ENCODE results near the gene AFF3.
"Not testable (repeated sequence)": the region's sequence is repeated elsewhere in the genome, so short reads cannot be mapped to it uniquely, and the experiment has no call there.

Gene AFF3

DNA sequence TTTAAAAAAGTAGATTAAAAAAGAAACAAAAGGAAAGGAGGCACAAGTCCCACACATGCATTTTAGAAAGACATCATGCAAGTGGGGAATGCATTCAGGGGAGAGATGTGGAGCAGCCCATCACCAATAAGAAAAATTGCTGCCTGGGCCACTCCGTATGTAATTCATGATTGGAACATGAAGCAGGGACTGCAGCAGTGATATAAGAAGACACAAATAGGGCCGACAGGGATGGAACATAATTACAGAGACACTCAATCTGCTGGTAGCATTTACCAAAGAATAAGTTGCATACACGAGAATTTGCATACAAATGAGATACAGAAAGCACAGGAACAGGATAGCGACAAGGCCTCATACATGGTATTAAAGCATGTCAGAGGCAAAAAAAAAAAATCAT lies 6.5 kb upstream of the AFF3 start:
- DNase-seq = no peak

DNA sequence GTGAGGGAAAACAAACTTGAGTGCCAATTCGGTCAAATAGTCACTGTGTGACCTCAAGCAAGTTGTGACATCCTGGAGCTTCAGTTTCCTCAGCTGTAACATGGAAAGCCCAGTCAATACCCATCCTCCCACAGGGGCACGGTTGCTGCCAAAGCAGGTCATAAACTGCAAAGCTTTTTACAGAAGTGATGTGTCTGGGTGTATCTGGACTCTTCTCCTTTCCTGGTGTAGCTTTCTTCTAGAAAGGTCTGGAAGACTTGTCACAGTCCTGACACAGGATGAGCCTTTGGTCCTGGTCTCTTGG lies 4.2 kb upstream of the AFF3 start:
- DNase-seq = no peak

DNA sequence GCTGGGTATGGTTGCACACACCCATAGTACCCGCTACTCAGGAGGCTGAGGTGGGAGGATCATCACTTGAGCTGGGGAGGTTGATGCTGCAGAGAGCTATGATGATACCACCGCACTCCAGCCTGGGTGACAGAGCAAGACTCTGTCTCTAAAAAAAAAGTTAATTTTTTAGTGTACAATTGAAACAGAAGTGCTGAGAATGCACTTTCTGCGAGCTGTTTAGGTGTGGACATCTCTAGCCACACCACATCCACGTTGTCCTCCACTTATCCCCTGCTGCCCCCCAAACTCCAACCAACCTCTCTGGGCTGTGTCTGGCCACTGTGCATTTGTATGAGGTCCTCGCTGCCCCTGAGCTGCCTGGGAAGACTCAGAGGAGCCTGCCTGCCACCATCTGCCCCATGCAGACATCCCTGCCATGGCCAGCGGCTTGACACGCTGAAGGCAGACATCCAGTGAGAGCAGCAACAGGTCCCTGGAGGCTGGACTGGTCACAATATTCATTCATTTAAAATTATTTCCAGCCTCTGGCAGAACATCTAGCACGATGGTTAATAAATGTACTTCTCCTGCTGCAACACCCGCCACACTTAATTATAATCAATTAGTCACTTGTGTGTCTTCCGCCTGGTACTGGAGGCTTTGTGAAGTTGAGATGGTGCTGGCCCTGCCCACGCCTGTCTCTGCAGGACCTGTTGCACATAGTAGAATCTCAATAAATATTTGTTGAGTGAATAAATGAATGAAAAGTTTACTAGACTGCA lies 3.7 kb upstream of the AFF3 start:
- DNase-seq = no peak

DNA sequence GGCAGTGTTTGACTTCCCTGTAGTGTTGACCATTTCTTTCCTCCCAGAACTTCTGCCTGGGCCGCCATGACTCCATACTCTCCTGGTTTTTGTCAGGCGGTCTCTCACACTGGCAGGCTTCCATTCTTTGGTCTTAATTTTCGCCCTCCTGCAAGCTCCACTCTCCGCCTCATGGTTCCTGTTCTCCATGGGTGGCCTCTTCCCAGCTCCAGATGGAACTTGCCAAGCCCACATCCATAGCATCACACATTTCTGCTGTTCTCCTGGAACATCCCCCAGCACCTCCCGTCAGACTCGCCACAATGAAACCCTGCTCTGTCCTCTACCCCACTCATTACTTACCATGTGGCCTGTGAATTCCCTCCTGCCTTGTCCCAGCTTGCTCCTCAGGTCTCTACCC lies 896 bp upstream of the AFF3 start:
- no peak for DNase-seq

- no peak for DNase-seq
Measured at GRCh38 chr2:100141906-100142305, 484 bp downstream of the AFF3 start.

GRCh38 chr2:100140582-100140981 lies 1.8 kb downstream of the AFF3 start:
- no peak for DNase-seq

- DNase-seq = no peak
Measured at GRCh38 chr2:100137866-100138570, 4.4 kb downstream of the AFF3 start.

- DNase-seq = no peak
Measured at GRCh38 chr2:100137318-100137717, 5.1 kb downstream of the AFF3 start.

DNA sequence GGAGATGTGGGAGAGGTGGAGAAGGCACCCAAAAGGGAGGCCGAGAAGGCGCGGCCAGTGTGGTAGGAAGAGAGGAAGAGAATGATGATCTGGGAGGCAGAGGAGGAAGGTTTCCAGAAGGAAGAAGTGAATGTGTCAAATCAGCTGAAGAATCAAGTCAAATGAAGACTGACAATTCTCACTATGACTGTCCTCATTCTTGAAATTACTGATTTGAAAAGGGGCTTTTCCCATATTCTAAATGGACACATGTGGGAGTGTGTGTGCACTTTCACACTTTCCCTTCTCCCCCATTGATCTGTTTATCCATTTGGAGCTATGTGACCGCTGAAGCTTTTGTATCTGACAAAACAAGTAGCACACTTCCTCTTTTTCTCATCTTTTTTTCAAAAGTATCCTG lies 6.1 kb downstream of the AFF3 start:
- DNase-seq = no peak

DNA sequence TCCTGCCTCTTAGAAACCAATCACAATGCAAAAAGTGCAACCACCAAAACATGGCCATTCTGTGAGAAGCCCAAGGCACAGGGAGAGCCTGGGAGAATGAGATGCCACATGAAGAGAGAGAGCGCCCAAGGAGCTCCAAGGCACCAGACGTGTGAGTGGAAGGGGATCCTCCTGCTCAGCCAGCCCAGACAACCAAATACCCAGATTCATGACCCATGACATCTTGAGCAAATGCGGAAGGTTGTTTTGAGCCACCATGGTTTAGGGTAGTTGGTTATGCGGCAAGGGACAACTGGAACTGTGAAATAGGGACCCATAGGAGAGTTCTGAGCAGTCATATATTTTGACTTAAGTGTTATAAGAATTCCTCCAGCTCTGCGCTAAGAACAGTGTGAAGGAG lies 7.0 kb downstream of the AFF3 start:
- no peak for DNase-seq

- DNase-seq = no peak
Measured at GRCh38 chr2:100130595-100131391, 11.6 kb downstream of the AFF3 start.

- no peak for DNase-seq
Measured at GRCh38 chr2:100126897-100127401, 15.4 kb downstream of the AFF3 start.

GRCh38 chr2:100126201-100126600 lies 16.2 kb downstream of the AFF3 start:
- no peak for DNase-seq

GRCh38 chr2:100125626-100126025 lies 16.8 kb downstream of the AFF3 start:
- no peak for DNase-seq

DNA sequence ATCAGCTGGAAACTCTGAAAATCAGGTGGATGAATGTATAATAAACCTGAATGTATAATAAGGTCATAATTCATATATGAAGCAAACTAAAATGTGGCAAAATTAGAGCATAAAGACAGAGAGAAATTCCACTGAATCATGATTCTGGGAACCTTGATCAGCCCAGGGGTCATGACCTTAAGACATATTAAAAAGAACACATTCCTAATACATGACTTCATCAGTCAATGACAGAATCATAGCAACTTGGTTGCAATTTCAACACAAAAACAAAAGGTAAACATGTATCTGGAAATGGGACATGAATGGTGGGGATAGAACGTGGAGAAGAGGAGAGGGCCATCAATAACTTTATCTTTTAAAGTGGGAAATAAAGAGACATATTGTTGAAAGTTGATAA lies 17.6 kb downstream of the AFF3 start:
- no peak for DNase-seq

DNA sequence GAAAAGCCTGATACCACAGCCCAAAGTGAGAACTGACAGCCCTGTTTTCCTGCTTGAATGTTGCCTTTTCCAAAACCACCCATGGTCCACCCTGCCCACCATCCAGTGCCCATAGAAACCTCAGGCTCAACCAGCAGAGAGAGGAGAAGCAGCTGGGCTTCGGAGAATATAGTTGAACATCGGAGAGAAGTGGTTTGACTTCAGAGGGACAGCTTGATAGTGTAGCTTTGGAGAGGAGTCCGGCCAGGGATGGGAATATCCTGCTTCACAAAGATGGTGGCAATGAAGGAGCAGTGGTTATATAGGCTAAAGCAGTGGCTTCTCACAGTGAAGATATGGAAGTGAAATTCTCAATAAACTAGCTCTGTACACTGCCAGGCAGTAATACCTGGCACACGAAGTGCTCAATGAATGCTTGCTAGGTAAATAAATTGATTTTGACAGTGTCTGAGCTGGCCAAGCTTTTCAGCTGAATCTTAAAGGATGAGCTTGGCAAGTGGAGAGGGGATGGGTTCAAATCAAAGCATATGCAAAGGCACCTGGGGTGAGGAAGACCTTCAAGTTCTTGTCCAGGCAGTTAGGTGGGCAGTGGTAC lies 21.2 kb downstream of the AFF3 start:
- no peak for DNase-seq

DNA sequence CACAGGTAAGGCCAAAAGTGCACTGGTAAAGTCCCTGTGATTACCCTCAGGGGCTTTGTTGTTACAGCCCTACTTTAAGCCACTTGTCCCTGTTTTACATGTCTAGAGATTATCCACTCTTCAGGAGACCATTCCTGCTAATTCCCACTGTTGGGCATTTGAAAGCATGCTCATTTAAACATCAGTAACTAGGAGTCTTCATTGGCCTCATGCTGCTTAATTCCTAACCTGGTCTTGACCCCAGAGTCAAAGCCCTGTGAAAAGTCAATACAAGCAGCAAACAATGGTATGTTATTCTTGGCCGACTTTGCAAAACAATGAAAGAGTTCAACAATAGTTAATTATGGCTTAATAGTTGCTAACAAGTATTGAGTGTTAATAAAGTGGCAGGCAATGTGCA lies 23.2 kb downstream of the AFF3 start:
- no peak for DNase-seq

DNA sequence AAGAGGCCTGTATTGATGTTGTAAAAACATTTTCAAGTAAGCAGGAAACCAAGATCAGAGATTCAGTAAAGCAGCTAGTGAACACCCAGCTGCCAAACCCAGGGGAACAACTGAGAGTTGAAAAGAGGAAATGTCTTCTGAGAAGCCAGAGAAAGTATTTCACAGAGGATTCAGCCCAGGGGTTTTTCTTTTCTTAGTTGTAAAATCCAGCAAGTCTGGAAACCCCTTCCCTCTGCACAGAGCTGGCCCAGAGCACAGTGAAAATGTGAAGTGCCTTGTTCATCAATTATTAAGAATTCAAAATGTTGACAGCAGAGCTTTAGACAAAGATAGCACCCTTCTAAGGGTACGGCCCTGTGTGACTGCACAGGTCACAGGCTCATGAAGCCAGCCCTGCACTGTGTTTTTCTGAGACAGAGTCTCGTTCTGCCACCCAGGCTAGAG lies 28.4 kb downstream of the AFF3 start:
- no peak for DNase-seq

- no peak for DNase-seq
Measured at GRCh38 chr2:100110614-100111000, 31.8 kb downstream of the AFF3 start.

- no peak for DNase-seq
Measured at GRCh38 chr2:100109986-100110613, 32.3 kb downstream of the AFF3 start.

DNA sequence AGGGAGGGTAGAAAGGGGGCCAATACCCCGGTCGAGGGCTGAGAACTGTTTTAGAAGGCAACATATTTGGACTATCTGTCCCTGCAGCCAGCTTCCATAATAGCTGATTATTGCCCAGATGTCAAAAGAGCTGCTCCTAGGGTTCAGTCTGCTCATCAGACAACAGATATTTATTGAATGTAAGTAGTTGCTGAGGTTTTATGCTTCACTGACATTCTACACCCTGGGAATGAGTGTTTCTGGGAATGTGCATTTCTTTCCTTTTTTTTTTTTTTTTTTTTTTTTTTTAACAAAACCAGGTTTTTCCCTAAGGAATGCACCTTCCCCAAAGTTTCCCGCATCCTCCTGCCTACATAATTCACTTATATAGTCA lies 33.8 kb downstream of the AFF3 start:
- not testable (repeated sequence) for DNase-seq

- no peak for DNase-seq
Measured at GRCh38 chr2:100107906-100108647, 34.3 kb downstream of the AFF3 start.

Measured in NK-92 treated with Interleukin-12 subunit alpha and Interleukin-12 subunit beta, amount 100 ng/mL, for 24 hours (cell line).